Bronchial epithelial cell (primary cell): ENCODE measurements around the gene MBD5. TPM values are rescaled to one million over a fixed set of nuclear protein-coding genes. Genes with fewer than 3 reads are reported as not detected.

Source experiments
- DNase-seq: peaks from one replicate; pipeline ENCODE4 v3.0.0-alpha.2; 2010; ENCODE audit warnings: low read depth
- FAIRE-seq: peaks from 2 replicates; lab custom pipeline; 2011; peaks lifted over from hg19 to GRCh38; lab: Jason Lieb, UNC
- H3K27me3 ChIP-seq: 2 replicates; pipeline ENCODE4 v1.5.1; 2011; ENCODE audit warnings: low read length; ENCODE audit not compliant: control insufficient read depth, insufficient read depth
- H3K36me3 ChIP-seq: 2 replicates; pipeline ENCODE4 v1.5.1; 2011; ENCODE audit warnings: low read length; ENCODE audit not compliant: control insufficient read depth, insufficient read depth
- H3K4me3 ChIP-seq: 2 replicates; pipeline ENCODE4 v1.5.1; 2011; ENCODE audit warnings: mild to moderate bottlenecking, low read depth, low read length, control low read depth
- CTCF ChIP-seq: IDR thresholded peaks from 2 replicates; pipeline ENCODE4 v1.5.1; 2011; ENCODE audit warnings: mild to moderate bottlenecking, moderate library complexity, low read length, control low read depth, inconsistent platforms; ENCODE audit not compliant: insufficient read depth, severe bottlenecking
- total RNA-seq: library from RNA; depleted of rRNA; stranded (reverse); fragments of >200 nt; gene quantifications from 2 replicates; pipeline ENCODE4 v1.2.1, GENCODE V29; 2014

Gene MBD5
- total RNA-seq, 1 donor from 2014 or later, result 5.3 TPM

DNA sequence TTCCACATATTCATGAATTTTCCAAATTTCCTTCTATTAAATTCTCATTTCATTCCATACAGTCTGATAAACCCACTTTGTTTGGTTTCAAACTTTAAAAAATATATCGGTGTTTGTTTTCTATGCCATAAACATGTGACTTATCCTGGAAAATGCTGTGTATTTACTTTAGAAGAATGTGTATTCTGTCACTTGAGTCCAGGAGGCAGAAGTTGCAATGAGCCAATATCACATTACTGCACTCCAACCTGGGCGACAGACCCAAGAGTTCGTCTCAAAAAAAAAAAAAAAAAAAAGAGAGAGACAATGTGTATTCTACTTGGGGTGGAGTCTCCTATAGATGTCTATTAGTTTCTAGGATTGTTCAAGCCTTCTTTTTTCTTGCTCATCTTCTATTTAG, 31.8 kb downstream of the MBD5 start:
- Histone ChIP-seq H3K4me3 (no peak overlapping the region), H3K36me3 (no peaks in the 10 kb centered on the region), H3K27me3 (no peaks in the 10 kb centered on the region)
- FAIRE-seq (no peak), DNase-seq (no peak)
- no peak for TF ChIP-seq CTCF

GRCh38 chr2:148058641-148059040, 37.8 kb downstream of the MBD5 start:
- Histone ChIP-seq H3K27me3 (no peaks in the 10 kb centered on the region), H3K4me3 (no peak overlapping the region), H3K36me3 (no peaks in the 10 kb centered on the region)
- no peak for TF ChIP-seq CTCF
- FAIRE-seq (no peak), DNase-seq (no peak)

- Histone ChIP-seq H3K27me3 (no peaks in the 10 kb centered on the region), H3K4me3 (no peak overlapping the region), H3K36me3 (no peaks in the 10 kb centered on the region)
- no peak for DNase-seq
- FAIRE-seq, result no peak
- TF ChIP-seq CTCF, result no peak
Measured at GRCh38 chr2:148063633-148064032, 42.7 kb downstream of the MBD5 start.

DNA sequence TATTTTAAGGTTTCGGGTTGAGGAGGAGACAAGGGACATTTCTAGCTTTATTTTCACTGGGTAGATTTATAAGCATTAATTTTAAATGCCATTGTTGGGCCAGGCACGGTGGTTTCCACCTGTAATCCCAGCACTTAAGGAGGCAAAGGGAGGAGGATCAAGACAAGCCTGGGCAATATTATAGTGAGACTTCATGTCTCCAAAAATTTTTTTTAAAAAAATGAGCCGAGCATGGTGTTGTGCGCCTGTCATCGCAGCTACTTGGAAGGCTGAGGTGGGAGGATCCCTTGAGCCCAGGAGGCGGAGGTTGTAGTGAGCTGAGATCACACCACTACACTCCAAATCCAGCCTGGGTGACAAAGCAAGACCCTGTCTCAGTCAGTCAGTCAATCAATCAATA, 45.0 kb downstream of the MBD5 start:
- H3K27me3 ChIP-seq, result no peaks in the 10 kb centered on the region
- DNase-seq, result no peak
- H3K4me3 ChIP-seq, result no peak overlapping the region
- TF ChIP-seq CTCF, result no peak
- no peak for FAIRE-seq
- no peaks in the 10 kb centered on the region for H3K36me3 ChIP-seq

DNA sequence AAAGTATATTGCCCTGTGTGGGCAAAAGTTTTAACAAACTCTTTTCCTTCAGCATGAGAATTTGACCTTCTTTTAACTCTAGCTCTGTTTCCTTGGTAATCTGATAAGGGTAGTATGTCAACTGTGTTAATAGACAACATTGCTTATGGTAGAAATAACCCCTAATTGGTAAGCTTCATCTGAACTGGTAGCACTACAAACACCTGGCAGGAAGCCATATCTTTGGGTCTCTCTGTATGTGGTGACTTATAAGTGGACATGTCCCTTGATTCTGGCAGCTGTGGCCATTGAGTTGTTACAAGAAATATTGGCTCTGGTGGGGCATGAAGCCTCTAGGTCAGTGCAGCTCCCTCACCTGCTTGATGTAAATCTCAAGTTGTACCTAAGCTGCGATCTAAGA, 46.9 kb downstream of the MBD5 start:
- no peak for FAIRE-seq
- Histone ChIP-seq H3K36me3 (no peaks in the 10 kb centered on the region), H3K27me3 (no peaks in the 10 kb centered on the region), H3K4me3 (no peak overlapping the region)
- no peak for DNase-seq
- TF ChIP-seq CTCF, result no peak

GRCh38 chr2:148071351-148071750, 50.5 kb downstream of the MBD5 start:
- no peak for TF ChIP-seq CTCF
- no peaks in the 10 kb centered on the region for H3K36me3 ChIP-seq
- no peak for FAIRE-seq
- no peak for DNase-seq
- no peak overlapping the region for H3K4me3 ChIP-seq
- no peaks in the 10 kb centered on the region for H3K27me3 ChIP-seq
